Activated CD4-positive, alpha-beta T cell treated with anti-CD3 and anti-CD28 coated beads, Interleukin-2, amount 50 U/mL, for 1 hour (primary cell): ENCODE measurements around the gene SV2C.
A peak's percentile ranks its signal among the peaks of the same experiment; 100 is the strongest.

Source experiments
- DNase-seq: peaks from one replicate; pipeline ENCODE4 v3.0.0-alpha.2; 2020

Gene SV2C

DNA sequence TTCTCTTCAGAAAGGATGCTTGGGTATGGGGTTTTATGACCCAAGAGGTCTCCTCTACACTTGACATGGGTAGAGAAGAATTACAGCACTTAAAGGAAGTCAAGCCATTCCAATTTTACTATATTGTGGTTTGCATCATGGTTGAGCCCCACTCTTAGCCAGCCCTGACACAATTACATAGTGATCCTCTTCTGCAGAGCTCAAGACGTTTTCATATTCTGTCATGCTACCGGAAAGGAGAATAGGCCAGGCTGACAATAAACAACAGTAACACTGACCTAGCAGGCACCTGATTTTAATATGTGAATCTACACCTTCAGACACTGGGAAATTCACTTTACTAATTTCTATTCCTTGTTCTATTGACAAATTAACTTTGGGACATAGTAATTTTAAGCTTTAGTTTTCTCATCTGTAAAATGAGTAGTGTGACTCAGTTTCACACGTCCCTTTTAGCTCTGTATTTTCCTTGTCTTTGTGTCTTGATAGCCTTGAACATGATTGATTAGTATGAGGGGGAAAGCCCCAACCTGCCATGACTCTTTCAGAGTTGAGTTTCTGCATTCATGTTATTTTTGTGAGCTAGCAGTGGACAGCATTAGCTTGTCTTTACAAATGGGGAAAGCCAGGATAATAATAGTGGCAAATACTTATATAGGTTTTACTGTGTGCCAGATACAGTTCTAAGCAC, 83.8 kb downstream of the SV2C start:
- no peak for DNase-seq

DNA sequence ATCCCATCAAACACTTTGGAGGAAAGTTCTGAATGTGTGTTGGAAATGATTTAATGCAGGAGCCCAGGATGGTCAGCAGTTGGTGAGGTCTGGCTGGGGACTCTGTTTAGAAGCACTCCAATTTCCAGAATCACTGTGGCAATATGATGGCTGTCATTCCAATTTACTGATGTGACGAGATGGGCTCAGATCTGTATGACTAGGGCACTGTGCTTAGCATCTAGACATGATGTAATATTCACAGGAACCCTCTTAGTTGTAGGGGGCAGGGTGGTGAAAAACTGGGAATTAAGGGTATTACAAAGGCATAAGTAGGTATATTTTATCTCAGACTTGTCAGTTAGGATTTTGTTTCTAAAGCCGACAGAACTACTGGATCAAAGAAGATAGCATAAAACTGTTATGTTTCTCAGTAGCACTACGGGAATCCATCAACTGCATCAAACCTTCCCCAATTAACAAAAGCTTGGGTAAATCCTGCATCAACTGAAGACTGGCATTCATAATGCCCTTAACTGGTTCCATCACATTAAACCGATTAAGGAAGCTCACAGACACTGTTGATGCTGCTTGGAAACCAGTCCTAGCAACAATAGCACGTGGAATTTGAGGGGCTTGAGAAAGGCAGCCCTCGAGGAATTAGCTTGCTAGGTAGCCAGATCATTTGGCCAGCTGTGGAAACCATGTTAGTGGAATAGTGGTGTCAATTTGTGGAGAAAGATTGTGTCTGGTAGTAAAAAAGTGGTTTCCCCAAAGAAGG, 86.1 kb downstream of the SV2C start:
- no peak for DNase-seq

DNA sequence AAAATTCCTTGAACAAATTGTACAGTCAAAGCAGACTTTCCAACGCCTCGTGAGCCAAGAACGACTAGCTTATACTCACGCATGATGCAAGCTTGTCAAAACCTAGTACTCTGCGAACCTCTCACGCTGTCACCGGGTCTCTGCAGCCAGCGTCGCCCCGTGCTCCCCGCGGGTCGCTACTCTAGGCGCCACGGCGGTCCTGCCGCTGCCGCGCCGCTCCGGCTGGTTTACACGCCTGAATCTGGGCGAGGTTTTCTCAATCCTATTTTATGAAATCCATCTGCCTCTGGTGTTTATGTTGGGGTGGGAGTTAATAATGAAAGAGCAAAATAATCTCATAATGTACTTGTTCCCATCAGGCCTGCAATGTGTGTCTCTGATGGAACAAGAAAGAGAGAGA, 90.9 kb downstream of the SV2C start:
- no peak for DNase-seq

DNA sequence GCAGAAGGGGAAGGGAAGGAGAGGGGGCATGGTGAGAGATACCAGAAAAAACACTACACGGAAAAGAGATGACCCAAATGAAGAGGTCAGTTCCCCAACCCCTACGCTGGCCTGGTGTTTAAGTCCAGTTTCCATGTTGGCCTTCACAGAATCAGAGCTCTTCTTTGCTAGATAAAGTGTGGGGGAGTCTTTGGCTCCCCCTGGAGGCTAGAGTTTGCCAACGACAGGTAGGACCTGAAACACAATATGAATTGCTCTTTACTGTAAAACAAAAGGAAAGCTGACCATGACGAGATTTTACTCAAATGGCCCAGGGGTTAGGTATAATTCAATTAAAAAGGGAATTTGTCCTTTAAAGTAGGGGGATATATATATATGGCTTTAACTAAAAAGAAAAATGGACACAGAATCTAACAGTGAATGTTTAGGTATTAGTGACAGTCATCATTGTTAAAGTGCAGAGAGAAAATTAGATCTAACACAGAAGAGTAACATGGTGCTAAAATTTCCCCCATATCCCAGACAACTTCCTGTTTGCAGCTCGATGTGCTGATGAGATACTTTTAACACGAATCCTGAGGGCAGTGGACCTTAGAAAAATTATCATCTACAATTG, 92.0 kb downstream of the SV2C start:
- DNase-seq, result peak; percentile 50

DNA sequence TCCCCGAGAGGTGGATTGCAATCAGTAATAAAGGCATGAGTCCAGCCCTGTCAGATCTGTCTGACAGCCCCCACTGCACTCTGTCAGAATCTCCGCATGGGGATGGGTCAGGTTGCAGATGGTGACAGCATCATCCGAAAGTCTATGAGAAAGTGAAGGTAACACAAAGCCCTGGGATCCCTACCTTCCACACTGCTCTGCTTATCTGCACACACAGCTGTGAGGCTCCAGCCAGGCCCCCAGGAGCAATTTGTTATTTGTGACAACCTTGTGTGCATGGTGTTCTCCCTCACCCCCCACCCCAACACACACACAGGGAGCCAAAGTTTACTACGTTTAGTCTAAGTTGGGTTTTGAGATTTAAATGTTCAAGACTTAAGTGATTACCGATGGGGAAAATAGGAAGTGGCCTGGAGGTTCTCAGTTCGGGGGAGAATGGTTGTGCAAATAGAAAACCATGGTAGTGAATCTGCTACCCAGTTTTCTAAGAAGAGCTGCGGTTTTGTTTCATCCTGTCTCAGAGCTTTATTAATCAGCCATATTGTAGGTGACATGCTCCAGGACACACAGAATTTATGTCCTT, 92.7 kb downstream of the SV2C start:
- DNase-seq, result no peak

DNA sequence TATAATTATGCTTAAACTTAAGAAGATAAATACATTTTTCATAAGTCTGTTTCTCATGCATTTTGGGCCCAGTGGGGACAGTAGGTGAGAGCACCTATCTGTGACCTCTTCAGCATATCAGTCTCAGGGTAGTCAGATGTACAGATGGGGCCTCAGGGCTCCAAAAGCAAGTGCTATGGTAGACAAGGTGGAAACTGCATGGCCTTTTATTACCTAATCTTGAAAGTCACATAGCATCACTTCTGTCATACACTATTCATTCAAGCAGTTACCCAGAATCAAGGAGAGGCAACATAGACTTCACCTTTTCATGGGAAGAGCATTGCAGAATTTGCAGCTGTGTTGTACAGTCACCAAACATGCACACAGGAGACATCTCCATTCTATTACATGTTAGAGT, 94.8 kb downstream of the SV2C start:
- no peak for DNase-seq

DNA sequence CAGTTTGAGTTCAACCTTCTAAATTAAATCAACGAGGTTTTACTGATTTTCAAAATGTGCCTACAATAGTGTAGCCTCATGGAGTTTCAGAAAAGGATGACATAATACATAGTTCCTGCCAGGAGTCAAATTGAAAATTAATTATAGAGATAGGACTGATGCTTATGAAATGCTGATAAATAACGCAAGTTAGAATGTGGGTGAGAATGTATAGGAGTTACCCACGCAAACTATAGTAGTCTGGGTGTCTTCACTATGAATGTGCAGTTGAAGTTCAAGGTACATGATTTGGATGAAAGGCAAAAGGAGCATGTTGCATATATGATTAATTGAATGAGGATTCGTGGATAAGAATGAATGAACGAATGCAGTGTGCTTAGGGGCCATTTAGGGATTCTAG, 95.7 kb downstream of the SV2C start:
- DNase-seq, result no peak

DNA sequence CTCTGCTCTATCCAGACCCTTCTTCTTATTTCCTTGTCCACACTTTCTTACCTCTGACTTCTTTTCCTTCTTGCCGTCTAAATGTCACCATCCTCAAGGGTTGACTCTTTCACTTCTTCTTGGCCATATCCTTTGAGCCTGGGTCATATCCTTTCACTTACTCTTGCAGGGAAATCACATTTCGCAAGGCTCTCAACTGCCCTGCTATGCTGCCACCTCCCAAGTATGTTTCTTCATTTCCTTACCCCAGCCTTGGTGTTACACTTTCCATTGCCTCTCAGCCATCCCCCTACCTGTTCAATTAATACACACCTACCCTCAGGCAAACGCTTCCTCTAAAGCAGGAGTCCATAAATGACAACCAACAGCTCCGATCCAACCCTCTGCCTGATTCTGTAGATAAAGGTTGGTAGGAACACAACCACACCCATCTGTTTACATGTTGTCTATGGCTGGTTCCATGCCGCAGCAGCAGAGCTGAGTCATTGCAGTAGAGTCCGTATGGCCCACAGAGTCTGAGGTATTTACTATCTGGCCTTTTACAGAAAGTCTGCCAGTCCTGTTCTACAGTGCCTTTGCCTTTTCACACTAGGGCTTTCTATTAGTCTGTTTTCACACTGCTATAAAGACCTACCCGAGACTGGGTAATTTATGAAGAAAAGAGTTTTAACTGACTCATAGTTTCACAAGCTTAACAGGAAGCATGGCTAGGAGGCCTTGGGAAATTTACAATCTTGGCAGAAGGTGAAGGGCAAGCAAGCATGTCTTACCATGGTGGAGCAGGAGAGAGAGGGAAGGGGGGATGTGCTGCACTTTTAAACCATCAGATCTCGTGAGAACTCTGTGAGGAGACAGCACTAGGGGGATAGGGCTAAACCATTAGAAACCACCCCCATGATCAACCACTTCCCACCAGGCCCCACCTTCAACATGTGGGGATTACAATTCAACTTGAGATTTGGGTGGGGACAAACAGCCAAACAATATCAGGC, 97.9 kb downstream of the SV2C start:
- DNase-seq, result no peak

DNA sequence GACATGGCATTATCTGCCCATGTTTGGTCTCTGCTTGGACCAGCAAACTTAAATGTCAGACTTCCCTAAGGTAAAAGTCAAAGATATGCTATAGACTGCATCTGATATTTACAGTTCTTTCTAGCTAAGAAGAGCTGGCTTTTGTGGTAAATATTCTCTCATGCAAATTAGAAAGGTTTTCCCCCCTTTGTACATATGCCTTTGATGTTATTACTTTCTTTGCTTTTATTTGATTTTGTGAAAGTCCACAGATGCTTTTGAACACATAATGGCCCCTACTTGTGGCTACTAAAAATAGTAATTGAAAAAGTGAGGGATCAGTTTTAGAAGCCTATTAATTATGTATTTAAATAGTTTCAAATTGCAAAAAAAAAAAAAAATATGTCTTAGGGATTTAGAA, 104.2 kb downstream of the SV2C start:
- DNase-seq, result no peak

DNA sequence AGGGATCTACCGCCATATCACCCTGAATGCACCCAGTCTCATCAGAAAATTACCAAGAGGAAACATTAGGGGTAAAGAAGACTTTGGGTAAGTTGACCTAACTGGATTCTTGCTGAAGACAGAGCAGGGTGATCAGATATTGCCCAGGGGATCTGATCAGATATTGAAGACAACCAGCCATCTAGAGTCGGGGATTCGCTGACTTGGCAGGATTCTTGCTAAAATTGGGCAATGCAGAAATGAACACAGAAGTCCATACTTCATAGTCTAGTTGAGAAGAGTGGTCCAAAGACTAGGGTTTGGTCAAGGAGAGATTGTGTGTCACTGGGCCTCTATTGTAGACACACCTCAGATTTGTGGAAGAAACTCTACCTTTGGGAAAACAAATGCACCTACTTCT, 107.2 kb downstream of the SV2C start:
- no peak for DNase-seq

DNA sequence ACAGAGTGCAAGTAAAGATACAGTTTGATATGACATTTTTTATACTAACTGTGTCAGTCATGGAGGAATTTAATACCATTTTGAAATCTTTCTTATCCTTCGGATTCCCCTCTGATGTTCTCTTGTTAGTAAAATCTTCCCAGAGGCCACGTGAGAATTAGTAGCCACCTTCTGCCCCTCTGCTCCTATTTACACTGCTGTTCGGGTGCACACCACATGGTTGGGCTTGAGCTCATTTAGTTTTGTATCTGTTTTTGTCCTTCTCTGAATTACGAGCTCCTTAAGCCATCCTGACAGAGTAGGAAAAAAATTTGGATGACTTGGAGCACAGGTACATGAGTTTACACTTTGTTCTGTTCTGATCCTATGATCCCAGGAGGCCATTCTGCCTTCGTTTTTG, 109.7 kb downstream of the SV2C start:
- DNase-seq, result no peak

DNA sequence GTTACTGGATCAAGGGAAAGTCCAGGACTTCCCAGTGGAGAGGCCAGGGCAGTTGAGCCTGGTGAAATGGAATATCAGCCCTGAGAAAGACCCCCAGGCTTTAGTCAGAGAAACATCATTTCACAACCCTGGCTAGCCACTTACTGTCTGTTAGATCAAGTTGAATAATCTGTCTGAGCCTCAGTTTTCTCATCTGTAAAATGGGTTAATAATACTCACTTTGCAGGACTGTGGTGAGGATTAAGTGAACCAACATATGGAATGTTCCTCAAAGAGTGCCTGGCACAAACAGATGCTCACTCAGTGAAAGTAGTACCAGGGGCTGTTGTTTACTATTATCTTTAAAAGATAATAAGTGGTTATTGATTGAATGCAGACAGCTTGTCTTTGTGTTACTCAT, 110.5 kb downstream of the SV2C start:
- DNase-seq, result no peak

DNA sequence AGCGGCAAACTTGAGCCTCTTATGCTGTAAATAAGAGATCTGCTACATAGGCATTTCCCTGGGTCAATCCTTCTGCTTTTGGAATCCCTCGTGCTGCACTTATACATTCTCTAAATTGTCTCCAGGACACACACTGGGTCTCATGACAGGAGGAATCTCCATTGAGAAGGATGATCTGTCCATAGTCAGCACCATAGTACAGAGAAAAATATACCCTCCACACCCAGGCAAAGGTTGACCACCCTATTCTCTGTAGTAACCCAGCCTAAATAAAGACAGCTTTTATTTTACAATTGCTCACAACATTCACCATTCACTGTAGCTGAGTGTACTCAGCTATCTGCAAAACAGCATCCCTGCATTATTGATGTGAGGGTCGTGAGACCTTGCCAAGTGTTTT, 111.2 kb downstream of the SV2C start:
- DNase-seq, result no peak

DNA sequence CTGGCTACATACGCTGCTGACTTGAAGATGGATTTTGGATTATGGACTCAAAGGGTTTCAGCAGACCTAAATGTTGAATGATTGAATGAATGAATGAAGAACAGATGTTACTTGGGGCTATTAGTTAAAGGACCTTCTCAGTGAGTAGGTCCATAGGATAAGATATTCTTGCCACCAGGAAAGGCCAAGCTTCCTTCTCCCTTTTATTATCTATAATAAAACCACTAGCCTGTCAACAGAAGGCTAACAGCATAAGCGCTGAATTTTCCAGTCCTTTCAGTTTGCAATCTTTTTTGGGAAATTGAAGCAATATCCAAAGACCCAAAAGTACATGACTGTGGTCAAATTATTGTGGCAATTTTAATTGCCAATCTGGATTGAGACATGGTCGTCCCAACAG, 113.3 kb downstream of the SV2C start:
- DNase-seq, result no peak

DNA sequence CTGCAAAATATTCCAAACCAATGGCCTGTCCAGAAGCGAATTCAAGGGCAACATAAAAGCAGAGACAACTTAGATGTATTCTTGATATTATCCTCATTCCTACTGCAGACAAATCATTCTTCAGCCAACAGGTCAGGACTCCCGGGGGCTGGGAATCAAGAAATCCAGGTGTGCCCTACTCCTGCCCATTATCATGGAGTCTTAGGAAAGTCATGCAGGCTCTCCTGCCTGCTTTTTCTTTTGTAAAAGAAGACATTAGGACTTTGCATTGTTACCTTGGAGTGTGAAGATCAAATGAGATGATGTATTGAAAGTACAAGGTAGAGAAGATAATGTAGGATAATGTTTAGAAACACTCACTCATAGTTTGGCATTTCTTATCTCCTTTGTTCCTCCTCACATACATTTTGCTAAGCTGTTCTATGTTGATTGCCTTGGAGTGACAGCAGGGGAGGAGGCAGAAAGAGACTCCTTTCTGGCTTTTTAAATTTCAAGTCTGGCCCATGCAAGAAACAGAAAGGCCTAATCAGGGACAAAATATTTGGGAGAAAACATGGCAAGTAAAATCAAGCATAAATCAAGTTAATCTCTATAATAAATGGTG, 113.8 kb downstream of the SV2C start:
- no peak for DNase-seq

DNA sequence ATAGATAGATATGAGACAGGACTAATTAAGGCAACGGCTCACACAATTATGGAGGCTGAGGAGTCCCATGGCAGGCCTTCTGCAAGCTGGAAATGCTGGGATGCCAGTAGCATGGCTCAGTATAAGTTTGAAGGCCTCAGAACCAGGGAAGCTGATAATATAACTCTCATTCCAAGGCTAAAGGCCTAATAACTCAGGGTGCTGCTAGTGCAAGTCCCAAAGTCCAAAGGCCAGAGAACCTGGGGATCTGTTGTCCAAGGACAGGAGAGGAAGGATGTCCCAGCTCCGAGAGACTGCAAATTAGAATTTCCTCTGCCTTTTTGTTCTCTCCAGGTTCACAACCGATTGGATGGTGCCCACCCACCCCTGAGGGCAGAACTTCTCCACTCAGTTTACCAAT, 114.5 kb downstream of the SV2C start:
- DNase-seq, result no peak

DNA sequence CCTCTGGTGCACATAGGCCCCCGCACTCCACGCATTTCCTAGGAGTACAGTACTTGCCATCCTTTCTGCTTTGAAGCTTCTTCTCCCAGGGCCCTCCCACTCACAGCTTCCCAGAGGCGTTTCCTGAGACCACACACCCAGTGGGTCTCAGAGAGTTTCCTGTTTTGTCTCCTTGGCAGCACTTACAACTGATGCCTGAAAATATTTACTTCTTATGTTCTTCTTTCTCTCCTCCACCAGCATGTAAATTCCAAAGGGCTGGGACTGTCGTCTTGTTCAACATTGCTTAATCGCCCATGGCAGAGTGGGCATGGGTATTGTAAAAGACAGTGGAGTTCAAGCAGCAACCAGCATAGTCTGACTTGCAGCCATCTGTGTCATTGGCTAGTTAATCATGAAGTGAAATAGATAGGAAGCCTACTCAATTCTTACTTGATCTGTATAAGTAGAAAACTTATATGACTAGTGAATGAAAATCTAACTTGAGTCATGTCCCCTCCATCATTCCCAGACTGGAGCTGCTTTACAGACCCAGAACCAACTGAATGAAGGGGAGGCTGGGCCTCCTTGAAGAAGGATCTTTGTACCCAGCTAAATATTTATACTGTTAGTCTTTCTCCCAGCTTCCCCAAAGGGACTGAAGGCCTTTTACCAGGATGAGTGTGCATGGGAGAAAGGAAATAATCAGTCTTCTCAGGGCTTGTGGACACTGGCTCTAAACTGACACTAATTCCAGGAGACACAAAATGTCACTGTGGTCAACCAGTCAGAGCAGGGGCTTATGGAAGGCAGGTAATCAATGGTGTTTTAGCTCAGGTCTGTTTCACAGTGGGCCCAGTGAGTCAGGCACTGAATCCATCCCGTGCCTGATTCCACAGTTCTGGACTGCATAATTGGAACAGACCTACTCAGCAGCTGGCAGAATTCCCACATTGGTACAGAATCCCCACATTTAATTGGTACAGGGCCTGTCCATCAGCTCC, 116.4 kb downstream of the SV2C start:
- no peak for DNase-seq

DNA sequence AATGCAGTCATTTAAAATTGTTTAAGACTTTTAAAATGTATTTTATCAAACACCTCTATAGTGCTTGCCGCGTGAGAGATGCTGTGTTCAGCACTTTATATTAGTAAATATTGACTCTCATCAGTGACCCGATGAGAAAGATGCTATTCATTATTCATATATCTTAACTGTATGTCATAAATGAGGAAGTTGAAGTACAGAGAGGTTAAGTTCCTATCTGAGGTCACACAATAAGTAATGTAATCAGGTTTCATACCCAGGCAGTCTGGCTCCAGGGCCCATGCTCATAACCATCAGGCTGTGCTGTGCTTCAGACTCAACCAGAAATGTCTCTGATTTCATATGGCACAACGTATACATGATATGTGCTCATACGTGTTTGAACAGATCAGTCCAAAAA, 119.0 kb downstream of the SV2C start:
- DNase-seq, result no peak

DNA sequence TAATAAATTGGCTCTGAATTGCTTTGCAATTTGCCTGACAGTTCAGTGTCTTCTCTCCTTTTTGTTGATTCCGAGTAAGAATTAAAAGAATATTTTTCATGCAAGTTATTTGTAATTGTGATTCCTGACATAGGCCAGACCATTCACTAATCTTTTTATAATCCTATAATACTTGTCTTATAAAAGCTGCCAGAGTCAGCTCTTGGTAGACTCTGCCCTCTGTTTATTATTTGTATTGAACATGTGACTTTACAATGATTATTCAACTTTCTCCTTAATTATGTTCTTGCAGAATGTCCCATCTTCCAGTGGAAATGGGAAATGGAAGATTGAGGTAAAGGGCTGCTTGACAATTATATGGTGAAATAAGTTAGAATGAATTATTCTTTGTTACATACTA, 121.0 kb downstream of the SV2C start:
- DNase-seq, result no peak

DNA sequence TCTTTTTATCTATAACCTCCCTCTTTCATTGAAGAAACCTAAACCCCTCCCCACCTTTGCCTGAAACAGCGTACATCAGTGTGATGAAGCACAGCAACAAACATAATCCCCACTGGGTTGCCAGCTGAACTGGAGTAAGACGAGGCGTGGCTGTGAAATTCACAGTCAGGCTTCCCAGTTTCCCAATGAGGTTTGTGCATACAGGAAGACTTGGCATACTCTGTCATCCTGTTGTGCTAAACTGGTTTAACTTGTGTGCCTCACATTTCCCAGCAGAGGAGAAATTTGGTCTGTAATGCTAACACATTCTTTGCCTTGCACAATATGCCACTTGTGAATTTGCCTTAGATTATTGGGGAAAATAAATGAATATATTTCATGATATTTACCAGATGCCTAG, 121.5 kb downstream of the SV2C start:
- DNase-seq, result no peak

DNA sequence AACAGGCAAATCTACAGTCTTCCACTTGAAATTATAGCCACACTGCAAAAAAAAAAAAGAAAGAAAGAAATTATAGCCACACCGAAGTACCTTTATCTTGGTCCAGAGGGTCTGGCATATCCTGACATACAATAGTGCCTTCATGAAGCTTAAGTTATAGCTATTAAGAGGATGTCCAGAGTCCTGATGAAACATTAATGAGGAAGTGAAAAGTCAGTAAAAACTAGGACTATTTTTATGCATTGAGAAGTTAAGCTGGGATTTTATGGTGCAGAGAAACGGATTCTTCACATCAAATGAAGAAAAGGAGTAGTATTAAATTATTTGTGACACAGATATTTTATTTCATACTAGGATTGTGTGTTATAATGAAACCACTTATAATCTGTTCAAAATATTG, 123.9 kb downstream of the SV2C start:
- no peak for DNase-seq
